CD14-positive monocyte (primary cell): ENCODE data around the gene DHRS3. TPM values are rescaled to one million over a fixed set of nuclear protein-coding genes. Genes with fewer than 3 reads are reported as not detected.

Source experiments
- DNase-seq, 3 donors: peaks; one replicate each; pipeline ENCODE4 v3.0.0-alpha.2; 2011 to 2022
- H2AFZ ChIP-seq: 2 replicates; pipeline ENCODE4 v1.6.0; 2012; ENCODE audit warnings: mild to moderate bottlenecking, low read depth, low read length, inconsistent platforms; ENCODE audit not compliant: insufficient read depth, poor library complexity, severe bottlenecking
- H3K27ac ChIP-seq, 2 donors: 1 replicate in 1 of 2; 2 replicates in 1 of 2; pipeline ENCODE4 v1.5.1; 2012 to 2013; ENCODE audit warnings: low read length in 2 of 2, control low read depth in 1 of 2, inconsistent platforms in 1 of 2, low read depth in 1 of 2, mild to moderate bottlenecking in 1 of 2
- H3K27me3 ChIP-seq, 2 donors: one replicate each; pipeline versions ENCODE4 v1.6.0 to v1.6.1; 2011 to 2013; ENCODE audit warnings: low read length in 2 of 2; ENCODE audit not compliant: control insufficient read depth in 2 of 2, insufficient read depth in 2 of 2
- H3K36me3 ChIP-seq, 2 donors: replicated peaks in 1 of 2; 1 replicate in 1 of 2; 2 replicates in 1 of 2; pipeline versions ENCODE4 v1.5.1 to v1.6.1; 2012 to 2013; ENCODE audit warnings: low read length in 2 of 2, control low read depth in 1 of 2, inconsistent platforms in 1 of 2, mild to moderate bottlenecking in 1 of 2; ENCODE audit not compliant: insufficient read depth in 2 of 2, control insufficient read depth in 1 of 2
- H3K4me1 ChIP-seq, 2 donors: 1 replicate in 1 of 2; 2 replicates in 1 of 2; pipeline versions ENCODE4 v1.5.1 to v1.6.1; 2012 to 2013; ENCODE audit warnings: low read length in 2 of 2, control low read depth in 1 of 2, inconsistent platforms in 1 of 2, mild to moderate bottlenecking in 1 of 2, moderate library complexity in 1 of 2; ENCODE audit not compliant: insufficient read depth in 2 of 2, control insufficient read depth in 1 of 2
- H3K4me2 ChIP-seq: replicated peaks from 2 replicates; pipeline ENCODE3; 2012; ENCODE audit warnings: low read length, moderate library complexity, mild to moderate bottlenecking; ENCODE audit not compliant: poor library complexity, severe bottlenecking; ENCODE audit errors: extremely low read depth
- H3K4me3 ChIP-seq, 3 experiments: fragments of 200-600 bp in 1 of 3; sonication (generic) in 1 of 3; replicated peaks in 1 of 3; 1 replicate in 2 of 3; 2 replicates in 1 of 3; pipeline ENCODE4 v1.5.1; 2011 to 2013; ENCODE audit warnings: low read length in 3 of 3, mild to moderate bottlenecking in 3 of 3, control low read depth in 2 of 3, low read depth in 2 of 3, inconsistent platforms in 1 of 3, moderate library complexity in 1 of 3
- H3K79me2 ChIP-seq: 2 replicates; pipeline ENCODE4 v1.6.0; 2012; ENCODE audit warnings: mild to moderate bottlenecking, control low read depth, inconsistent platforms, low read length, moderate library complexity; ENCODE audit not compliant: insufficient read depth
- H3K9ac ChIP-seq: 2 replicates; pipeline ENCODE4 v1.6.0; 2017; ENCODE audit warnings: low read length, mild to moderate bottlenecking; ENCODE audit not compliant: insufficient read depth, poor library complexity, severe bottlenecking
- H3K9me3 ChIP-seq, 2 donors: replicated peaks in 1 of 2; 1 replicate in 1 of 2; 2 replicates in 1 of 2; pipeline versions ENCODE4 v1.5.1 to v1.6.1; 2012 to 2013; ENCODE audit warnings: low read length in 2 of 2, control low read depth in 1 of 2; ENCODE audit not compliant: control insufficient read depth in 1 of 2, insufficient read depth in 1 of 2
- H4K20me1 ChIP-seq: 2 replicates; pipeline ENCODE4 v1.6.0; 2012; ENCODE audit warnings: mild to moderate bottlenecking, low read length, control low read depth, moderate library complexity; ENCODE audit not compliant: insufficient read depth
- H3K27ac Mint-ChIP-seq, 7 donors: one replicate each; pipeline ENCODE4 v1.8.0; 2020; ENCODE audit warnings: mild to moderate bottlenecking in 7 of 7, mixed read lengths in 7 of 7, moderate library complexity in 6 of 7, inconsistent platforms in 2 of 7
- H3K27me3 Mint-ChIP-seq, 3 donors: one replicate each; pipeline ENCODE4 v1.8.0; 2021 to 2022; ENCODE audit warnings: low read depth in 3 of 3, mild to moderate bottlenecking in 3 of 3, mixed read lengths in 3 of 3, moderate library complexity in 3 of 3, inconsistent platforms in 1 of 3
- H3K36me3 Mint-ChIP-seq, 2 donors: one replicate each; pipeline ENCODE4 v1.8.0; 2020; ENCODE audit warnings: mixed read lengths in 2 of 2, inconsistent platforms in 1 of 2, mild to moderate bottlenecking in 1 of 2
- H3K4me1 Mint-ChIP-seq: one replicate; pipeline ENCODE4 v1.8.0; 2020; ENCODE audit warnings: mild to moderate bottlenecking, mixed read lengths
- H3K4me3 Mint-ChIP-seq, 2 donors: one replicate each; pipeline ENCODE4 v1.8.0; 2020; ENCODE audit warnings: mild to moderate bottlenecking in 2 of 2, mixed read lengths in 2 of 2, moderate library complexity in 1 of 2
- H3K9me3 Mint-ChIP-seq, 7 donors: one replicate each; pipeline ENCODE4 v1.8.0; 2020 to 2022; ENCODE audit warnings: mixed read lengths in 7 of 7, mild to moderate bottlenecking in 6 of 7, moderate library complexity in 6 of 7, inconsistent platforms in 2 of 7
- CTCF ChIP-seq: fragments of 200-600 bp; IDR thresholded peaks from one replicate; pipeline ENCODE4 v1.8.0; 2022; ENCODE audit warnings: antibody characterized with exemption, mild to moderate bottlenecking
- WGBS: methylation state at CpG from one replicate; pipeline ENCODE4 v1.1.5; 2013; ENCODE audit warnings: missing lambda C conversion rate; ENCODE audit not compliant: insufficient coverage; 5-methylcytosine and 5-hydroxymethylcytosine counted together
- intact Hi-C, 2 donors: fragments of 100-400 bp; cut with micrococcal nuclease; formaldehyde crosslinking; loops; one replicate each; pipeline versions ENCODE4 v1.15.0 to v1.15.1; 2023
- polyA plus RNA-seq, 3 donors: library from polyadenylated mRNA; depleted of rRNA in 1 of 3; unstranded in 2 of 3; stranded (reverse) in 1 of 3; fragments of 300-500 nt in 2 of 3; fragments of >200 nt in 1 of 3; fragmentation: Illumina TruSeq in 2 of 3; gene quantifications; 1 replicate in 2 of 3; 2 replicates in 1 of 3; pipeline ENCODE4 v1.2.3, GENCODE V29; 2012 to 2021

Gene DHRS3
- polyA plus RNA-seq, 3 donors: 0.23 to 0.59 (median 0.29) TPM

DNA sequence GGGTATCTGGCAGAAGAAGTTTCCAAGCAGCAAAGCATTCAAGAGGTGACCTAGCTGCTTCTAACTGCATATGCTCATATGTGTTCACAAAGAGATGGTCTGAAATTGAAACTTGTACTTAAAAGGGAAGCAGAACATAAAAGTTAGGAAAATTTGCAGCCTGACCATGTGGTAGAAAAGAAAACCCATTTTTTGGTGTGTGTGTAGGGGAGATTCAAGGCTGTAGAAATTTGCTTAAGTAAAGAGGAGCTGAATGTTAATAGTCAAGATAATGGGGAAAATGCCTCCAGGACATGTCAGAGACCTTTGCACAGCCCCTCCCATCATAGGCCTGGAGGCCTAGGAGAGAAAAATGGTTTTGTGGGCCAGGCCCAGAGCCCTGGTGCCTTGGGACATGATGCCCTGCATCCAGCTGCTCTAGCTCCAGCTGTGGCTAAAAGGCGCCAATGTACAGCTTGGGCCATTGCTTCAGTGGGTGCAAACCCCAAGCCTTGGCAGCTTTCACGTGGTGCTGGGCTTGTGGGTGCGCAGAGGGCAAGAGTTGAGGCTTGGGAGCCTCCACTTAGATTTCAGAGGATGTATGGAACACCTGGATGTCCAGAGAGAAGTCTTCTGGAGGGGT, 54.9 kb downstream of the DHRS3 start:
- no peak overlapping the region for H3K27ac Mint-ChIP-seq
- Histone ChIP-seq H3K4me2 (no peak overlapping the region), H2AFZ (no peak overlapping the region), H3K4me1 (no peaks in the 10 kb centered on the region), H3K4me3 (no peak overlapping the region), H4K20me1 (no peaks in the 10 kb centered on the region), H3K36me3 (no peaks in the 10 kb centered on the region), H3K27me3 (no peaks in the 10 kb centered on the region), H3K9ac (no peak overlapping the region), H3K9me3 (peaks cover 36 to 40% of the 10 kb centered on the region in 2 donors), H3K27ac (no peak overlapping the region), H3K79me2 (no peaks in the 10 kb centered on the region)
- H3K4me1 Mint-ChIP-seq: peaks cover 8% of the 10 kb centered on the region
- H3K9me3 Mint-ChIP-seq: peaks cover 29 to 47% (median 35%) of the 10 kb centered on the region in 7 donors
- intact Hi-C loops: no loop called here
- peaks cover 0 to 2% of the 10 kb centered on the region in 2 donors for H3K36me3 Mint-ChIP-seq
- DNase-seq: no peak
- TF ChIP-seq CTCF: no peak
- H3K4me3 Mint-ChIP-seq: no peak overlapping the region
- peaks cover 0 to 5% (median 0%) of the 10 kb centered on the region in 3 donors for H3K27me3 Mint-ChIP-seq
- WGBS: 72% methylated on average over 3 of the region's 3 CpGs

DNA sequence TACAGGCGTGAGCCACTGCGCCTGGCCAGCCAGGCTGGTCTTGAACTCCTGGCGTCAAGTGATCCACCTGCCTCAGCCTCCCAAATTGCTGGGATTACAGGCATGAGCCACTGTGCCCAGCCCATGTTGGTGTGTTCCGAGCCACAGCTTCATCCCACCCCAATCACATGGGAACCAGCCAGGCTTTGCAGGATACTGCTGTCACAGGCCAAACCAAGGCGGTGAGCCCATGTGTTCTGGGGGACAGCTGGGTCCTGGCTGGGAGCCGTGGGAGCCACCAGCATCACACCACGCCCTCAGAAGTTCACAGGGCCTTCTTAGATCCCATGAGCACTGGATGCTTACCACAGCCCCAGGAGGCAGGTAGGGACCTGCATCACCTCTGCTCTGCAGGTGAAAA, 56.9 kb downstream of the DHRS3 start:
- H3K9me3 Mint-ChIP-seq: peaks cover 29 to 47% (median 35%) of the 10 kb centered on the region in 7 donors
- no peak overlapping the region for H3K4me2 ChIP-seq
- H3K4me3 Mint-ChIP-seq: no peak overlapping the region
- 97% methylated on average over 7 of the region's 7 CpGs for WGBS
- no peaks in the 10 kb centered on the region for H3K36me3 ChIP-seq
- H3K4me1 Mint-ChIP-seq: peaks cover 6% of the 10 kb centered on the region
- H2AFZ ChIP-seq: no peak overlapping the region
- no peak overlapping the region for H3K27ac ChIP-seq
- H3K4me3 ChIP-seq: no peak overlapping the region
- no peaks in the 10 kb centered on the region for H3K79me2 ChIP-seq
- H3K9ac ChIP-seq: no peak overlapping the region
- H3K36me3 Mint-ChIP-seq: peaks cover 0 to 2% of the 10 kb centered on the region in 2 donors
- H3K9me3 ChIP-seq: peaks cover 36 to 40% of the 10 kb centered on the region in 2 donors
- no peaks in the 10 kb centered on the region for H3K4me1 ChIP-seq
- DNase-seq: no peak
- H3K27me3 Mint-ChIP-seq: peaks cover 0 to 4% (median 1%) of the 10 kb centered on the region in 3 donors
- intact Hi-C loops: no loop called here
- no peak for TF ChIP-seq CTCF
- H3K27ac Mint-ChIP-seq: no peak overlapping the region
- no peaks in the 10 kb centered on the region for H4K20me1 ChIP-seq
- H3K27me3 ChIP-seq: no peaks in the 10 kb centered on the region
